Measurements from ENCODE around the gene MMP10. TPM values are rescaled to one million over a fixed set of nuclear protein-coding genes. Genes with fewer than 3 reads are reported as not detected.

Gene MMP10
- total and polyA plus RNA-seq, 2 donors (not counting 1 experiment from before 2014, with no cell fraction given) = 0.17 to 0.66 TPM

DNA sequence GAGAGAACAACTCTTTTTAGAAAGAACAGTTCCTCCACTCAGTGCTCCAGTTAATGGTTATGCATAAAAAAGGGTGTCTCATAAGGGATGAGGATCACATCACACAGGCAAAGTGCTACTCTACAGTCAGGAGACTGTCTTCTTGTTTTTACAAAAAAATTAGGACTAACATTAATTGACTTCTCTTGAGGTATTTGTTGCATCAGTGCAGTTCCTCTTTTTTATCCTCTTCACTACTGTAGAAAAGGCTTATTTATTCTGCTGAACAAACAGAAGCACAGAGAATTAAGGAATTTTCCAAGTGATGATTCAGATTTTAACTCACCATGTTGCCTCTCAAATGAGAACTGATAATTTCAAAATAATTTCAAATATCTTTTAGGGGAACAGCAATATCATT lies 57.6 kb downstream of the MMP10 start:
- Histone ChIP-seq H3K36me3 (ENCODE audit: control insufficient read depth, insufficient read depth, low read length) (no peaks in the 10 kb centered on the region), H3K27me3 (ENCODE audit: control insufficient read depth, insufficient read depth, low read length) (no peaks in the 10 kb centered on the region), H3K79me2 (ENCODE audit: control insufficient read depth, insufficient read depth, low read length) (no peaks in the 10 kb centered on the region), H3K27ac (ENCODE audit: insufficient read depth, low read length) (no peak overlapping the region), H2AFZ (ENCODE audit: low read length) (no peak overlapping the region), H3K4me1 (ENCODE audit: control insufficient read depth, extremely low read depth, insufficient read depth, low read length) (peaks cover under 1% of the 10 kb centered on the region), H3K4me3 (replicated peaks in 1 of 4; ENCODE audit: control extremely low read depth in 1 of 4, insufficient read depth in 1 of 4, low read depth in 3 of 4, low read length in 4 of 4) (no peak overlapping the region), H4K20me1 (ENCODE audit: control insufficient read depth, extremely low read depth, insufficient read depth, low read length) (no peaks in the 10 kb centered on the region), H3K9me3 (ENCODE audit: control insufficient read depth, insufficient read depth, low read depth, low read length) (no peaks in the 10 kb centered on the region), H3K9ac (ENCODE audit: insufficient read depth, low read length) (no peak overlapping the region), H3K4me2 (ENCODE audit: extremely low read depth, insufficient read depth, low read length) (no peak overlapping the region)
- DNase-seq (ENCODE audit: low read depth in 2 of 2) = no peak
- no peak for TF ChIP-seq EZH2 (IDR thresholded peaks at IDR 0.05; ENCODE audit: low read length, missing control alignments)
- TF ChIP-seq CTCF (conservative IDR thresholded peaks at IDR 0.05 in 1 of 2, IDR thresholded peaks at IDR 0.05 in 1 of 2; ENCODE audit: low read depth in 1 of 2, low read length in 2 of 2) = no peak

Other genes starting within 250 kb of the MMP10 start
- gene MMP7, start 249.9 kb downstream of the MMP10 start, total RNA-seq = 0.17 TPM in 1 of 2 replicates, not detected in the other
- gene MMP7, start 249.9 kb downstream of the MMP10 start, polyA plus RNA-seq = not detected in 2 replicates
- not detected in 2 replicates for gene MMP20, start 155.3 kb downstream of the MMP10 start, total RNA-seq
- gene MMP20, start 155.3 kb downstream of the MMP10 start, polyA plus RNA-seq = not detected in 2 replicates
- gene MMP27, start 74.9 kb downstream of the MMP10 start, total RNA-seq = 0.17 TPM in 1 of 2 replicates, not detected in the other
- gene MMP27, start 74.9 kb downstream of the MMP10 start, polyA plus RNA-seq = 0.08 and 0.14 TPM in 2 replicates
- under 0.01 TPM in 1 of 2 replicates, not detected in the other for gene MMP8, start 55.7 kb downstream of the MMP10 start, total RNA-seq
- 0.07 and 0.18 TPM in 2 replicates for gene MMP8, start 55.7 kb downstream of the MMP10 start, polyA plus RNA-seq
- gene MMP1, start 17.5 kb upstream of the MMP10 start, total RNA-seq = 28.5 and 489 TPM in 2 replicates
- gene MMP1, start 17.5 kb upstream of the MMP10 start, polyA plus RNA-seq = 40.5 and 415 TPM in 2 replicates
- gene MMP3, start 63.0 kb upstream of the MMP10 start, total RNA-seq = 1.8 and 47.1 TPM in 2 replicates
- gene MMP3, start 63.0 kb upstream of the MMP10 start, polyA plus RNA-seq = 16.0 and 19.1 TPM in 2 replicates
- 0.83 TPM in 1 of 2 replicates, not detected in the other for gene MMP12, start 94.4 kb upstream of the MMP10 start, total RNA-seq
- 0.15 and 0.27 TPM in 2 replicates for gene MMP12, start 94.4 kb upstream of the MMP10 start, polyA plus RNA-seq
- gene MMP13, start 175.1 kb upstream of the MMP10 start, total RNA-seq = not detected in 2 replicates
- gene MMP13, start 175.1 kb upstream of the MMP10 start, polyA plus RNA-seq = not detected in 2 replicates

All from fibroblast of lung (primary cell).